ENCODE data around the gene PGAP6. TPM values are rescaled to one million over a fixed set of nuclear protein-coding genes. Genes with fewer than 3 reads are reported as not detected.

The PGAP6 gene
- total and polyA plus RNA-seq, 9 of the 15 experiments (the other 6 are each of a cell fraction or from before 2014, with no cell fraction given): 0.45 to 50.2 (median 39.3) TPM

DNA sequence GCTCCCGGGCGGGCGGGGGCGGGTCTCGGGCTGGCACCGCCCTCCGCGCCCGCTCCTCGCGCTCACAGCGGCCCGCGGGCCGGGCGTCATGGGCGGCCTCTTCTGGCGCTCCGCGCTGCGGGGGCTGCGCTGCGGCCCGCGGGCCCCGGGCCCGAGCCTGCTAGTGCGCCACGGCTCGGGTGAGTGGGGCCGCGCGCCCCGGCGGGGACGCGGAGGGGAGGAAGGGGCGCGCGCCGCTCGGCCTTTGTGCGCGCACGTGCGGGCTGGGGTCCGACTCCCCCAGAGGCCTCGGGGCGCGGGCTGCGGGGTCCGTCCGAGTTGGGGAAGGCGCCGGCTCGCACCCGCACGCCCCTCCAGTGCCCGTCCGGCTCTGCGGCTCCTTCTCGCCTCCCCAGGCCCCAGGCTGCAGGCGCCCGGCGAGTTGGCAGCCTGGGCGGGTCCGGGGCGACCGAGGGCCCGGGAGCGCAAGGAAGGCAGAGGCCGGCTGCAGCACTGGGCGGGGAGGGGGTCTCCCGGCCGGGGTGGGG is 15.4 kb upstream of the PGAP6 start, which contains the start of gene NME4 (continued):
- TF ChIP-seq, protein P1, sequence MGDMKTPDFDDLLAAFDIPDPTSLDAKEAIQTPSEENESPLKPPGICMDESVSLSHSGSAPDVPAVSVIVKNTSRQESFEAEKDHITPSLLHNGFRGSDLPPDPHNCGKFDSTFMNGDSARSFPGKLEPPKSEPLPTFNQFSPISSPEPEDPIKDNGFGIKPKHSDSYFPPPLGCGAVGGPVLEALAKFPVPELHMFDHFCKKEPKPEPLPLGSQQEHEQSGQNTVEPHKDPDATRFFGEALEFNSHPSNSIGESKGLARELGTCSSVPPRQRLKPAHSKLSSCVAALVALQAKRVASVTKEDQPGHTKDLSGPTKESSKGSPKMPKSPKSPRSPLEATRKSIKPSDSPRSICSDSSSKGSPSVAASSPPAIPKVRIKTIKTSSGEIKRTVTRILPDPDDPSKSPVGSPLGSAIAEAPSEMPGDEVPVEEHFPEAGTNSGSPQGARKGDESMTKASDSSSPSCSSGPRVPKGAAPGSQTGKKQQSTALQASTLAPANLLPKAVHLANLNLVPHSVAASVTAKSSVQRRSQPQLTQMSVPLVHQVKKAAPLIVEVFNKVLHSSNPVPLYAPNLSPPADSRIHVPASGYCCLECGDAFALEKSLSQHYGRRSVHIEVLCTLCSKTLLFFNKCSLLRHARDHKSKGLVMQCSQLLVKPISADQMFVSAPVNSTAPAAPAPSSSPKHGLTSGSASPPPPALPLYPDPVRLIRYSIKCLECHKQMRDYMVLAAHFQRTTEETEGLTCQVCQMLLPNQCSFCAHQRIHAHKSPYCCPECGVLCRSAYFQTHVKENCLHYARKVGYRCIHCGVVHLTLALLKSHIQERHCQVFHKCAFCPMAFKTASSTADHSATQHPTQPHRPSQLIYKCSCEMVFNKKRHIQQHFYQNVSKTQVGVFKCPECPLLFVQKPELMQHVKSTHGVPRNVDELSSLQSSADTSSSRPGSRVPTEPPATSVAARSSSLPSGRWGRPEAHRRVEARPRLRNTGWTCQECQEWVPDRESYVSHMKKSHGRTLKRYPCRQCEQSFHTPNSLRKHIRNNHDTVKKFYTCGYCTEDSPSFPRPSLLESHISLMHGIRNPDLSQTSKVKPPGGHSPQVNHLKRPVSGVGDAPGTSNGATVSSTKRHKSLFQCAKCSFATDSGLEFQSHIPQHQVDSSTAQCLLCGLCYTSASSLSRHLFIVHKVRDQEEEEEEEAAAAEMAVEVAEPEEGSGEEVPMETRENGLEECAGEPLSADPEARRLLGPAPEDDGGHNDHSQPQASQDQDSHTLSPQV (IDR thresholded peaks at IDR 0.05): peak; percentile 7; the same call in 1 of the 2 replicates
- TF ChIP-seq CCNT2 (IDR thresholded peaks at IDR 0.05; ENCODE audit: borderline replicate concordance, extremely low read depth, insufficient read length, low read depth, low read length) (peak; percentile 80), ERF (CRISPR knock-in tag; IDR thresholded peaks at IDR 0.05) (peak; percentile 86; the same call in 1 of the 2 replicates), GABPA (tag; conservative IDR thresholded peaks at IDR 0.05; ENCODE audit: low read depth) (0 out of 2 replicates have a peak, but pooled peaks have one; percentile 33), MYC (IDR thresholded peaks at IDR 0.05; ENCODE audit: low read depth, low read length) (peak; percentile 50; the same call in 1 of the 2 replicates), MYC (CRISPR knock-in tag; IDR thresholded peaks at IDR 0.05; ENCODE audit: borderline replicate concordance, low read depth) (no peak), KDM5B (IDR thresholded peaks at IDR 0.05; ENCODE audit: insufficient replicate concordance, low read depth, low read length) (peak; percentile 67), ZBTB7A (IDR thresholded peaks at IDR 0.05; ENCODE audit: borderline replicate concordance, control insufficient read depth, low read depth, low read length) (peak; percentile 86), MCM5 (IDR thresholded peaks at IDR 0.05; ENCODE audit: low read depth) (no peak), CXXC5 (CRISPR knock-in tag; IDR thresholded peaks at IDR 0.05) (peak; percentile 75), CTBP1 (IDR thresholded peaks at IDR 0.05; ENCODE audit: borderline replicate concordance) (peak; percentile 60; the same call in 1 of the 2 replicates), BDP1 (IDR thresholded peaks at IDR 0.05; ENCODE audit: insufficient read depth, insufficient read length) (no peak), POLR2G (IDR thresholded peaks at IDR 0.05; ENCODE audit: low read depth, low read length) (peak; percentile 80), GATA2 (CRISPR knock-in tag; IDR thresholded peaks at IDR 0.05) (no peak), ZBTB11 (CRISPR knock-in tag; IDR thresholded peaks at IDR 0.05) (0 out of 6 replicates have a peak, but pooled peaks of 1 of the 3 experiments have one; percentile 19)
- TF ChIP-seq, protein P2, sequence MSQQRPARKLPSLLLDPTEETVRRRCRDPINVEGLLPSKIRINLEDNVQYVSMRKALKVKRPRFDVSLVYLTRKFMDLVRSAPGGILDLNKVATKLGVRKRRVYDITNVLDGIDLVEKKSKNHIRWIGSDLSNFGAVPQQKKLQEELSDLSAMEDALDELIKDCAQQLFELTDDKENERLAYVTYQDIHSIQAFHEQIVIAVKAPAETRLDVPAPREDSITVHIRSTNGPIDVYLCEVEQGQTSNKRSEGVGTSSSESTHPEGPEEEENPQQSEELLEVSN (IDR thresholded peaks at IDR 0.05; ENCODE audit: borderline replicate concordance in 1 of 2, extremely low read depth in 1 of 2, insufficient read depth in 1 of 2, insufficient read length in 1 of 2, low read depth in 1 of 2, low read length in 1 of 2, poor library complexity in 1 of 2, severe bottlenecking in 1 of 2): peak in 1 of 2 experiments; percentile 60

Data from K562 (cell line).